ENCODE data around the gene PCA3.

Gene PCA3

DNA sequence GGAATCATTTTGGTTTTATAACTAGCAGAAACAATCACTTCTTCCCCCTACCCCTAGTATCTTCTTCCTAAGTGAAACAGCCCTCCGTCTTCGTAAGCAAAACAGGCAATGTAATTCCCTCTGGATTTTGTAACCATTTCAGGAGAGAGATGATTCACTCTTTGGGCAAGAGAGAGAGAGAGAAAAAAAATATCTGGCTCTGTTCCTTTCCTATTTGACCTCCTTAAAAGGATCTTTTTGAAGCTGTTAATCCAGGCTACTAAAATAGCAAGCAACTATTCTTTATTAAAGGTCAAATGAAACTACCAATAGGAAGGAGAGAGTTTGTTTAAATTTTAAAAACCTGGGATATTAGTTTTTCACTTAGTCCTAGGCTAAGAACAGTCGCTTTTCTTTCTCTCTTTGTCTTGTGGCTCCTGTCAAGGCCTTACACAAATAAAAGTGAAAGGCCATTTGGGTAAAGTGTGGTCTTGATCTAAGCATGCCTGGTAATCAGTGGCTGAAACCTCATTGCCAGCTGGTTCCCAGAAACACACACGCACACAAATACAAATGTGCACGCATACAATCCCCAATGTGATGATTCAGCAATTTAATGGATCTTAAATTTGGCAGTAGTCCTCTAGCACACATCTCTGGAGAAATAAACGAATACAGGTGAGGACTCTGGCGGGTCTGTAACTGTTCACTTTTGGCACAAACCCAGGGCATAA is 71.5 kb downstream of the PCA3 start:
- DNase-seq: no peak
